Natural killer cell treated with Interleukin-12 subunit alpha and Interleukin-12 subunit beta and Interleukin-15 and Interleukin-18, amount 100 ng/mL, for 72 hours (primary cell): ENCODE results near the gene PDK3. TPM values are rescaled to one million over a fixed set of nuclear protein-coding genes. Genes with fewer than 3 reads are reported as not detected.

Experiments
- ATAC-seq, 2 donors: fragments of 150-1000 bp; cut with Tn5 transposase in 1 of 2; sonication (Bioruptor Pico), chemical (Tn5 transposase) in 1 of 2; 2 replicates each; pipeline ENCODE4 v1.10.0; 2021
- DNase-seq: peaks from one replicate; pipeline ENCODE4 v3.0.0; 2022; ENCODE audit warnings: low spot score
- H3K27ac Mint-ChIP-seq, 2 donors: 1 replicate in 1 of 2; 2 replicates in 1 of 2; pipeline ENCODE4 v1.8.0; 2022; ENCODE audit warnings: mixed read lengths in 2 of 2, mild to moderate bottlenecking in 1 of 2, moderate library complexity in 1 of 2
- H3K27me3 Mint-ChIP-seq, 2 donors: 1 replicate in 1 of 2; 2 replicates in 1 of 2; pipeline ENCODE4 v1.8.0; 2022; ENCODE audit warnings: mixed read lengths in 2 of 2
- H3K36me3 Mint-ChIP-seq: one replicate; pipeline ENCODE4 v1.8.0; 2022; ENCODE audit warnings: mixed read lengths
- H3K4me1 Mint-ChIP-seq, 2 donors: 1 replicate in 1 of 2; 2 replicates in 1 of 2; pipeline ENCODE4 v1.8.0; 2022; ENCODE audit warnings: low read depth in 2 of 2, mixed read lengths in 2 of 2, mild to moderate bottlenecking in 1 of 2
- H3K4me3 Mint-ChIP-seq: one replicate; pipeline ENCODE4 v1.8.0; 2022; ENCODE audit warnings: mixed read lengths
- H3K9me3 Mint-ChIP-seq: 2 replicates; pipeline ENCODE4 v1.8.0; 2022; ENCODE audit warnings: mixed read lengths
- total RNA-seq, 2 donors: library from RNA; stranded (reverse); gene quantifications; one replicate each; pipeline ENCODE4 v1.2.3, GENCODE V29; 2022

Gene PDK3
- total RNA-seq, 2 donors from 2014 or later, result 21.8 to 37.6 TPM

DNA sequence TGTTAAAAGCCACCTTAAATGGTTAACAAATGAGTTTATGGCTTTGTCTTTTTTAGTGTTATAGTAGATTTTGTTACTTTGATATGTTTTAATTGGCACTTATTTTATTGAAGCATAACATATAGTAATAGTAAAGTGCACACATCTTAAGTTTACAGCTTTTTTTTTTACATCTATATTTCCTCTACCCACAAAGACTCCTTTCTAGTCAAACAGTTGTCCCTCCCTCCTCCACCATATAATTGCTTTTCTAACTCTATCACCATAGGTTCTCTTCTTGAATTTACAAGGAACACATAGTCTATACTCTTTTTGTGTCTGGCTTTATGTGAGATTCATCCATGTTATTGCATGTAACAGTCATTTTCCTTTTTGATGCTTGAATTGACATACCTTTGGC, 71.5 kb downstream of the PDK3 start:
- no peak for ATAC-seq
- H3K27ac Mint-ChIP-seq, result no peak overlapping the region
- H3K4me3 Mint-ChIP-seq, result no peak overlapping the region
- no peaks in the 10 kb centered on the region for H3K27me3 Mint-ChIP-seq
- H3K36me3 Mint-ChIP-seq, result peaks cover 19% of the 10 kb centered on the region
- DNase-seq, result no peak
- peaks cover 0 to 2% of the 10 kb centered on the region in 2 donors for H3K4me1 Mint-ChIP-seq
- no peaks in the 10 kb centered on the region for H3K9me3 Mint-ChIP-seq

DNA sequence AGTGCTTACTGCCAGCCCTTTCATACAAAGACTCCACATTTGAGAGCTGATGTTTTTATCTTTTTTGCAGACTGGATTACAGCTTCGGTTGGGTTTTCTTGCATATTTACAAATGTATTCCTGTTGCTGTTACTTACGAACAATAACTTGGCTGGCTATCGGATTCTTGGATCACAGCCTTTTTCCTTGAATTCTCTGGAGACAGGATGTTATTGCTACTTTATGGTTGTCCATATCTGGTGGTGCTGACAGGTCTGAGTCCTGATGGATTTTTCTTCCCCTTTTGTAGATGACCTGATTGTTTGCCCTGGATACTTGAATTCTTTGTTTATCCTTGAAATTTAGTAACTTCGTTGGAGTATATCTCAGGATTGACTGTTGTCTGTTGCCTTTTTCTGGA, 77.7 kb downstream of the PDK3 start:
- Mint-ChIP-seq H3K9me3 (no peaks in the 10 kb centered on the region), H3K27me3 (no peaks in the 10 kb centered on the region), H3K4me1 (no peaks in the 10 kb centered on the region), H3K4me3 (no peak overlapping the region), H3K27ac (no peak overlapping the region), H3K36me3 (peaks cover 17% of the 10 kb centered on the region)
- DNase-seq (no peak), ATAC-seq (no peak)

DNA sequence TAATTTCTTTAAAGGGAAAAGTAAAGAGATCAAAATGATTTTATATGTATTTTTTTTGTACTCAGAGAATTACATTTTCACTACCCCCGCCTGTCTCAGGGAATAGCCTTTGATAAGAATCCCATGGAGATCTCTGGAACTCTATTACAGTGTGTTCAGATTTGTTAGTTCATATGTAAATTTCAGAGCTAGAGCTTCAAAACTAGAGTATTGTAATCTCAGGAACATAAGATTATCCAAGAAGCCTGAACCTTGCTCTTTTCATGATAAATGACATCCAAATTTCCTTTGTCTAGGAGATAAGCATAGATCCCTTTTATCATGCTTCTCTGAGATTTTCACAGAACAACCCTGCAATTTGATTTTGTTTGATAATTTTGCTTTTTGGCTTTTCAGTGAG, 82.9 kb downstream of the PDK3 start:
- H3K27me3 Mint-ChIP-seq, result no peaks in the 10 kb centered on the region
- H3K9me3 Mint-ChIP-seq, result no peaks in the 10 kb centered on the region
- H3K4me1 Mint-ChIP-seq, result no peaks in the 10 kb centered on the region
- DNase-seq (no peak), ATAC-seq (no peak)
- H3K4me3 Mint-ChIP-seq, result no peak overlapping the region
- peaks cover 5% of the 10 kb centered on the region for H3K36me3 Mint-ChIP-seq
- no peak overlapping the region for H3K27ac Mint-ChIP-seq

DNA sequence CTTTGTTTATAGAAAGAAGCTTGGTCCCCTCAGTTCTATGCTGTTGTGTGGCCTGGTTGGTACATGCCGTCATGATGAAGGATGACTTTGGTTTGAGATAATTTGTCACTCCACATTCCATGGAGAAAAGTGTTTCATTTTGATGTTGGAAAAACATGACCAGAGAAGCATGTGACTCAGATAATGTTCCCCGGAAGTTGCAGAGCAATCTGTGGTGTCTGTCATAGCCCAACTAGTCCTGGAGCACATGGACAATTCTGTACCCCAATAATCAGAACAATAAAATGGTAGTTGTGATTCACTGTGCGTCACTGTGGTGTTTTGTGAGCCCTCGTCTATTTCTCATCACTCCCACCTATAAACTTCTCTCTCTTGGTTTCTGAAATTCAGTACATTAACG, 85.1 kb downstream of the PDK3 start:
- H3K4me3 Mint-ChIP-seq, result no peak overlapping the region
- no peaks in the 10 kb centered on the region for H3K36me3 Mint-ChIP-seq
- H3K4me1 Mint-ChIP-seq, result no peaks in the 10 kb centered on the region
- no peak for ATAC-seq
- no peak overlapping the region for H3K27ac Mint-ChIP-seq
- H3K9me3 Mint-ChIP-seq, result no peaks in the 10 kb centered on the region
- no peak for DNase-seq
- H3K27me3 Mint-ChIP-seq, result no peaks in the 10 kb centered on the region

DNA sequence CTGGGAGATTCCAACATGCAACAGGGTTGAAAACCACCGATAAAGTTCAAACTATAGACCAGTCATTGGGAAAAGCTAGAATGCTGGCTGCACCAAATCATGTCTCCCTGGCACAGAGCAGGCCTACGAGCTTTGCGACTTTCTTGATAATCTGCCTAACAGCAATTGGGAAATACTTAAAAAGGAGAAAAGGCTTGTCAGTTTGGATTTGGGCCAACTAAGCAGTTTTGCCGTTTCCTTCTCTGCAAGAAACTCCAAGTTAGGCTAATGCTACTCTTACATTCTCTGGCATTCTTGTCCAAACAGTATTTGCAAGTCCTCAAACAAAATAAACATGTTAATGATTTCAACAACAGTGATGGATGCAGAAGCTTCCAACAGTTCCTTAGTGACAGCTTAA, 87.9 kb downstream of the PDK3 start:
- Mint-ChIP-seq H3K9me3 (no peaks in the 10 kb centered on the region), H3K27ac (no peak overlapping the region), H3K4me3 (no peak overlapping the region), H3K36me3 (no peaks in the 10 kb centered on the region), H3K27me3 (no peaks in the 10 kb centered on the region), H3K4me1 (no peaks in the 10 kb centered on the region)
- no peak for ATAC-seq
- DNase-seq, result no peak

DNA sequence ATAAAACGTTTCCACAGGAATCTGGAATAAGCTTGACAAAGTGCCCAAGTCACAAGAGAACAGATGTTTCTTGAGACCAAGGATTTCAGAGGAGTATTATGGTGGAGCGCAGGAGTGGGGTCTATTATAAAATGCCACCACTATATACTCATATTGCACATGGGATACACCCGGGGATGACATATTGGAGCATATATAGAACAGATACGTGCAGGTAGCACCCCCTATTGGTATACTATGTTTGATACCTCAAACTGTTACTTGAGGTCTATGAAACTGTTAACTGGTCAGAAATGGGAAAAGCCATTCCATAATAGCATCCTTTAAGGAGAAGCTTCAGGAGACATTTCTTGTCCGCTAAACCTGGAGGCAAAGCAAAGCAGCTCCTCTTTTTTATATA, 96.0 kb downstream of the PDK3 start:
- Mint-ChIP-seq H3K36me3 (no peaks in the 10 kb centered on the region), H3K27me3 (peaks cover 0 to 3% of the 10 kb centered on the region in 2 donors), H3K4me3 (no peak overlapping the region), H3K4me1 (no peaks in the 10 kb centered on the region), H3K9me3 (no peaks in the 10 kb centered on the region), H3K27ac (no peak overlapping the region)
- ATAC-seq (no peak), DNase-seq (no peak)

DNA sequence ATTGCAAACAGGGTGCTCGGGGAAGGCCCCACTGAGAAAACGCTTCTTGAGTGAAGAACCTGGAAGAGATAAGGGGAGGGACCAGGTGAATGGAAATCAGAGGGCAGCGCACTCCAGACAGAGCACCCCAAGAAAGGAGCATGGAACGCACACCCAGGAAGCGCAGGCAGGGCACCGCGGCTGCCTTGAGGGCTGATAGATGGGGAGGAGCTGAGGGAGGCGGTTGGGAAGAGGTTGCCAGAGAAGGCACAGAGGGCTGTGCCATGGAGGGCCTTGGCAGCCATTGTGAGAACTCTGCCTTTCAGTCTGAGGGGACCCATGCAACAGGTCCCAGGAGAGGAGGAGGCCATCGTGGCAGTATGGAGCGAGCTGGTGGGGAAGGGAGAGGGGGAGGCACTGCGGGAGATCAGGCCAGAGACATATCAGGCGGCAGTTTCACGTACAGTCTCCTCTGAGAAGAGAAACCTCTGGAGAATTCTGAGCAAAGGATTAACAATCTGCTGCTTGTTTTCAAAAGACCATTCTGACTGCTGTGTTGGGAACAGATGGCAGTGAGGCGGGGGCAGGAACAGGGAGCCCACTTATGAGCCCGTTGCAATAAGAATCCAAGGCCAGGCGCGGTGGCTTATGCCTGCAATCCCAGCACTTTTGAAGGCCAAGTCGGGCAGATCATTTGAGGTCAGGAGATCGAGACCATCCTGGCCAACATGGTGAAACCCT, 98.4 kb downstream of the PDK3 start:
- H3K27ac Mint-ChIP-seq, result no peak overlapping the region
- peaks cover 0 to 5% of the 10 kb centered on the region in 2 donors for H3K27me3 Mint-ChIP-seq
- H3K4me3 Mint-ChIP-seq, result no peak overlapping the region
- no peak for ATAC-seq
- no peaks in the 10 kb centered on the region for H3K9me3 Mint-ChIP-seq
- no peak for DNase-seq
- H3K4me1 Mint-ChIP-seq, result no peaks in the 10 kb centered on the region
- H3K36me3 Mint-ChIP-seq, result no peaks in the 10 kb centered on the region

DNA sequence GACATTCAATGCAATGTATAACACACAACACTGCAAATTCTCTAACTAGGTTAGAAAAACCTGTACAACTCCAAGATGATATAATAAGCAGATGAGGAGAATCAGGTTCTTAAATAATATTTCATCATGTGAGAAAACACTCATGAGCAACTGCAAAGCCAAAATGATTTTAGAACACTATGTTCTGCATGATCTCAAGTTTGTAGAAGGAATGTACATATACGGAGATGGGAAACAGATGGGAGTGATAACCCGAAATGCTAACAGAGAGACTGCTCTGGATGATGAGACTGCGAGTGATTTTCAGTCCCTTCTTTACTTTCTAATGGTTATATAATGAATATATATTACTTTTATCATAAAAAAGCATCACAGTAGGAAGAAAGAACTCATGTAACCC, 101.2 kb downstream of the PDK3 start:
- Mint-ChIP-seq H3K36me3 (no peaks in the 10 kb centered on the region), H3K27me3 (peaks cover 0 to 9% of the 10 kb centered on the region in 2 donors), H3K4me3 (no peak overlapping the region), H3K27ac (no peak overlapping the region), H3K9me3 (no peaks in the 10 kb centered on the region), H3K4me1 (no peaks in the 10 kb centered on the region)
- ATAC-seq, result no peak
- no peak for DNase-seq

DNA sequence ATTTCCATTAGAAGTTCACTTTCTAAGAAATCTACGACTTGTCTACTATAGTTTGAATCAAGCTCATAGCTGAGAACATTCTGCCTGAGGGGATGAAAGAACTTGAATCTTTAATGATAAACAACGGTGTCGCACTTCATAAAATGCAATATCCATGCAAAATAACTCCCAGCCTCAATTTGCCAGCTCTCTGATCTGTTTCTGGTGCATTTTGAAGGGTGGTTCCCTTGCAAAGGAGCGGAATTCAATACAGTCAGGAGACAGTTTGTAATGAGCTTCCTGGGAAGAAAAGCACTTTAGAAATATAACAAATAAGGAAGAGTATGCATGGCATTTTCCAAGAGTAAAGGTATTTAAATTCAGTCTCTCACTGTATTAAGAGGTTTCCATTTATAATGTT, 102.1 kb downstream of the PDK3 start:
- Mint-ChIP-seq H3K36me3 (no peaks in the 10 kb centered on the region), H3K27me3 (peaks cover 0 to 10% of the 10 kb centered on the region in 2 donors), H3K4me3 (no peak overlapping the region), H3K27ac (no peak overlapping the region), H3K4me1 (no peaks in the 10 kb centered on the region), H3K9me3 (no peaks in the 10 kb centered on the region)
- ATAC-seq, result no peak
- no peak for DNase-seq

DNA sequence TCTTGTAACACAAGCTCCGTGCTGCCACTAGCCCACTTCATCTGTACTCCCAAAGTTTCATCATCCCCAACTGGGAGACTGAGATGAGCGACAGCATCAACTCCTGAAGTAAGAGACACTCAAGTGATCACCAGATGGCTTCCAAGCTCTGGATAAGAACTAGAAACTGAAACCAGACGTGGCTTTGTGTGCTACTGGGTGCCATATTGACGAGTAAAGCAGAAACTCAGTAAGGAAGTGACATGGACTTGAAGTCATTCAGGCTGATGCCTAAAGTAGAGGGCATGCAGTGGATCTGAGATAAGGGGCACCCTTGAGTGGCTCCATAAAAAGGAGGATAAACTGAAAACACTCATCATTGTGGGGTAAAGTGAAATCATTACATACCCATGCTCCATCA, 109.7 kb downstream of the PDK3 start:
- Mint-ChIP-seq H3K4me1 (no peaks in the 10 kb centered on the region), H3K27me3 (peaks cover 0 to 3% of the 10 kb centered on the region in 2 donors), H3K9me3 (no peaks in the 10 kb centered on the region), H3K36me3 (no peaks in the 10 kb centered on the region), H3K27ac (no peak overlapping the region), H3K4me3 (no peak overlapping the region)
- no peak for DNase-seq
- ATAC-seq, result no peak

DNA sequence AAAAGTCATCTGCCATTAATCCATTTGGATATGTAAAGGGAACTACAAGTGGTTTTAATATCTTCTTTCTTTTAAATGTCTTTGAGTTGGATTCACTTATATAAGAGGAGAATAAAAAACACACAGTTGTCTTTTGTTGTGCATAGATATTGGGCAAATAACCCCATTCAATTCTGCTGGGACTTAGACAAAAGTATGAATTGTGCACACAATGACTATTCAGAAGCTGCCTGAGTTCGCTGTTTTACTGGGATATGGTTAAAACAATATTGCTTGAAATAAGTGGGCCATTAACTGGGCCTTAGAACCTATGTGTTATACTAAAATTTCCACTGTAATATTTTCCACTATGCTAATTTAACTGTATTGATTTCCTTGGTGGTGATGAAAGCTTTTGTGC, 110.4 kb downstream of the PDK3 start:
- DNase-seq, result no peak
- H3K27me3 Mint-ChIP-seq, result peaks cover 0 to 3% of the 10 kb centered on the region in 2 donors
- no peak for ATAC-seq
- no peak overlapping the region for H3K27ac Mint-ChIP-seq
- H3K4me1 Mint-ChIP-seq, result no peaks in the 10 kb centered on the region
- H3K9me3 Mint-ChIP-seq, result no peaks in the 10 kb centered on the region
- H3K36me3 Mint-ChIP-seq, result no peaks in the 10 kb centered on the region
- H3K4me3 Mint-ChIP-seq, result no peak overlapping the region

DNA sequence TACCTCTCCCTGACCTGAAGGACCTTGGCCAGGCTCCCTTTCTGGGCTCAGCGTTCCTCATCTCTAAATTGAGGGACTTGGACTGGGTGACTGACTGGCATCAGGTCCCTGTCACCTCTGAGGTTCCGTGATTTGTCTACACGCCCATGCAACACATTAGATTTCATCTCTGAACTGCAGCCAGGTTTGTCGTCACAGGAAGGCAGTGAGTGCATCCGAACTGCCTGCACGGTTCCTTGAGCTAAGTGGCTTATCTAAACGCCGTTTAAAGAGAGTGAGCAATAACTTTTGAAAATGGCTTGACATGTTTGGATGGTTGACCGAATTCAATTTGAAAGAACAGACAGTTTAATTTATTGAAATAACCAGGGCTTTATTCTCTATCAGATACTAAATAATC, 112.0 kb downstream of the PDK3 start:
- Mint-ChIP-seq H3K36me3 (no peaks in the 10 kb centered on the region), H3K27me3 (peaks cover 0 to 11% of the 10 kb centered on the region in 2 donors), H3K9me3 (no peaks in the 10 kb centered on the region), H3K4me1 (no peaks in the 10 kb centered on the region), H3K27ac (no peak overlapping the region), H3K4me3 (no peak overlapping the region)
- DNase-seq (no peak), ATAC-seq (no peak)
